T-helper 1 cell treated with Interleukin-12 subunit alpha and Interleukin-12 subunit beta and Interleukin-4 antibody, amounts not matched to agents 30 ng/mL and 1 ng/mL, for 36 hours (primary cell): ENCODE data around the gene TMBIM6. TPM values are rescaled to one million over a fixed set of nuclear protein-coding genes. Genes with fewer than 3 reads are reported as not detected.
"Not testable (repeated sequence)": the region's sequence is repeated elsewhere in the genome, so short reads cannot be mapped to it uniquely, and the experiment has no call there.

Source experiments
- intact Hi-C: fragments of 100-400 bp; cut with micrococcal nuclease; formaldehyde crosslinking; loops from one replicate; pipeline ENCODE4 v1.15.1; 2024
- total RNA-seq: library from RNA; stranded (reverse); gene quantifications from 2 replicates; pipeline ENCODE4 v1.2.3, GENCODE V29; 2022

The TMBIM6 gene
- total RNA-seq, 1 donor from 2014 or later = 485 TPM

GRCh38 chr12:49767333-49767732 is 26.0 kb downstream of the TMBIM6 start:
- intact Hi-C loops = no loop called here

GRCh38 chr12:49773102-49773501 is 31.7 kb downstream of the TMBIM6 start:
- intact Hi-C loops = loop anchor here (10.0 kb wide), 1 partner anchor 282 kb away; the partner anchor contains the start of gene ASIC1

DNA sequence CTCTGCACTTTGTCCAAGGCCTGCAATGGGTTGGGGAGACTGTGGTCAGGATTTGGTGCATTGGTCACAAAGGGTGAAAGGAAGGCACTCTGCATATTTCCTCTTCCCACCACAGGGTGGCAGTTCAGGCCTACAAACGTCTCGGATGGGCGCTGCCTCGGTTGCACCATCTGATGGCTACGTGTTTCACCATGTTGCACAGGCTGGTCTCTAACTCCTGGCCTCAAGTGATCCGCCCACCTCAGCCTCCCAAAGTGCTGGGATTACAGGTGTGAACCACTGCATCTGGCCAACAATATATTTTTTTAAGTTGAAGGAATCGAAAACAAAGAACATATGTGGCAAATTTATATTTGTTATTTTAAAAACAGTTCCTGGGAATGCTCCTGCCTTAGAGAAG is 35.1 kb downstream of the TMBIM6 start:
- intact Hi-C loops = loop anchor here (1.0 to 10.0 kb wide), 4 partner anchors 63 to 278 kb away; partner anchors contain the start of gene ASIC1

GRCh38 chr12:49776858-49777257 is 35.5 kb downstream of the TMBIM6 start:
- intact Hi-C loops = loop anchor here (1.0 to 10.0 kb wide), 4 partner anchors 62 to 278 kb away; partner anchors contain the start of gene ASIC1

DNA sequence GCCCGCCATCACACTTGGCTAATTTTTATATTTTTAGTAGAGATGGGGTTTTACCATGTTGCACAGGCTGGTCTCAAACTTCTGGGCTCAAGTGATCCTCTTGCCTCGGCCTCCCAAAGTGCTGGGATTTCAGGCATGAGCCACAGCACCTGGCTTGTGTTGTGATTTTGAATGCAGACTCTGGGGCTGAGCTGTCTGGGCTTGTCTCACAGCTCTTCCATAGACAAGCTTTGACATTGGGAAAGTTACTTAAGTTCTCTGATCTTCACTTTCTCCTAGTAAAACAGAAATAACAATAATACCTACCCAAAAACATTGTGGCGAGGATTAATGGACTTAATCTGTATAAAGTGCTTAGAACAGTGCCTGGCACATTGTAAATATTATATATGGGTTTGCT is 36.0 kb downstream of the TMBIM6 start:
- intact Hi-C loops = loop anchor here (10.0 kb wide), 1 partner anchor 277 kb away; the partner anchor contains the start of gene ASIC1

DNA sequence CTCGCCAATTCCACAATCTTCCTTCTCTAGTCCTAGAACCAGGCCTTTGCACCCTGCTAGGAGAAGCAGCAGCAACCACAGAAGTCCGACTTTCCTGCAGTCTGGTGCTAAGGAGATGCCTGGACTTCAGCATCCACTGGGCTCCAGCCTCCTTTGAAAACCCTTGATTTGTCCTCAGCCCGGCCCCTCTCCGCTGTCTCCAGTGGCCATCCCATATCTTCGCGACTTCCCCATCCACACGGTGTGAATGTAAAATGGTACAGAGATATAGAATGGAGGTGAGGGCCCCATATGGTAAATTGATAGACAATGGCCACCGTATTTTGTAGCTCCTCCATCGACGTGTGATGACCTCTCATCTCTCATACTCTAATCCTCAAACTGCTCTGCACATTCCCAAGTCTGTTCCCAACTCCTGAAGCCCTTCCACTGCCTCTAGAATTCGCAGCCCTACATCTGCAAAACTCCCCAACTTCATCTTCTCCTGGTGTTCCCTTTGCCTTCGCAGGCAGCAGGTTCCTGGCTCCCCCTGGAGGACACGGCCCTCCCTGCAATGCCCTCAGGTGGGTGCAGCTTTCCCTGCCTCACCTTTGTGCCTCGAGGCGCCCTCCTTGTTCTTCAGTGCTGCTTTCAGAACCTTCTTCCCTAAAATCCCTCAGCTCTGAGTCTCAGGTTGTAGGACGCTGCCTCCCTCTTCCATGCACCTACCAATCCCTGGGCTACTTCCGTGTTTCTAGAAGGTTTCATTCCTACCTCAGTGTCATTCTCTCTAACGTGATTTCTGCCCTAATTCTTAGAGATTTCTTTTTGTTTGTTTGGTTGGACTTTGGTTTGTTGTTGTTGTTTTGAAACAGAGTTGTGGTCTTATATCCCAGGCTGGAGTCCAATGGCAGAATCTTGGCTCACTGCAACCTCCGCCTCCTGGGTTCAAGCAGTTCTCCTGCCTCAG is 36.7 kb downstream of the TMBIM6 start:
- intact Hi-C loops = loop anchor here (1.0 to 10.0 kb wide), 6 partner anchors 15 to 277 kb away; partner anchors contain the start of genes ASIC1, NCKAP5L and TMBIM6

- intact Hi-C loops = loop anchor here (2.0 to 10.0 kb wide), 2 partner anchors 135 to 275 kb away; partner anchors contain the start of gene ASIC1
Observed at GRCh38 chr12:49779581-49779980, 38.2 kb downstream of the TMBIM6 start.

DNA sequence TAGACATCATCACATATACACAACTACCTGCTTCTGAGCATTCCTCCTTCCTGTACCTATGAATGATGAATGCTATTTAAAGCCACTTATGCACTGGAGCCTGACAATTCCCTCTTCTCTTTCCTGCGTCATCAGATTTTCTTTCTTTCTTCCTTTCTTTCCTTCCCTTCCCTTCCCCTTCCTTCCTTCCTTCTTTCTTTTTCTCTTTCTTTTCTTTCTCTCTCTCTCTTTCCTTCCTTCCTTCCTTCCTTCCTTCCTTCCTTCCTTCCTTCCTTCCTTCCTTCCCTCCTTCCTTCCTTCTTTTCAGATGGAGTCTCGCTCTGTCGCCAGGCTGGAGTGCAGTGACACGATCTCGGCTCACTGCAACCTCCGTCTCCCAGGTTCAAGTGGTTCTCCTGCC is 39.6 kb downstream of the TMBIM6 start:
- intact Hi-C loops = not testable (repeated sequence)

DNA sequence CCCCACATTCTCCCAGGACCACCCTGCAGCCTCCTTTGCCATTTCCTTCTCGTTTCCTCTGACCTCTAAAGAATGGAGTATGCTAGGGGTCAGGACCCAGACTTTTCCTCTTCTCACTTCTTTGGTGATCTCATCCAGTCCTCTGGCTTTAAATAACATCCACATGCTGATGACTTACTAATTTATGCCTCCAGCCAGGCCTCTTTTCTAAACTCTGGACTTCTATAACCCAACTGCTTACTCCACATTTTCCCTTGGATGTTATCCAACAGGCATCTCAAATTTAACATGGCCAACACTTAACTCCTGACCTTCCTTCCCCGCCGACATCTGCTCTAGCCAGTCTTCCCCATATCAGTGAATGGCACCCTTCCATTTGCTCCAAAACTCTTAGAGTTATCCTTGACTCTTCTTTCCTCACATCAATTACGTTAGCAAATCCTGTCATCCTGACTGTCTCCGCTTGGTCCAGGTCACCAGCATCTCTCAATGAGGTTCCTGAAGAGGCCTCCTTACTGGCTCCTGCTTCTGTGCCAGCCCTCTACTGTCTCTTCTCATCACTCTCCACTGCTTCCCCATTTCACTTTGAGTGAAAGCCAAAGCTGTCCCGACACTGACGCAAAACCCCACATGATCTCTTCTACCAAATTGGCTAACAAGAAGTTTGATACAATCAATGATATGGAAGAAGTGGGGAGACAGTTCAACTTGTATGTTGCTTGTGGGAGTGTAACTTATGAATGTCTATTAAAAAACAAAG is 42.7 kb downstream of the TMBIM6 start:
- intact Hi-C loops = no loop called here

DNA sequence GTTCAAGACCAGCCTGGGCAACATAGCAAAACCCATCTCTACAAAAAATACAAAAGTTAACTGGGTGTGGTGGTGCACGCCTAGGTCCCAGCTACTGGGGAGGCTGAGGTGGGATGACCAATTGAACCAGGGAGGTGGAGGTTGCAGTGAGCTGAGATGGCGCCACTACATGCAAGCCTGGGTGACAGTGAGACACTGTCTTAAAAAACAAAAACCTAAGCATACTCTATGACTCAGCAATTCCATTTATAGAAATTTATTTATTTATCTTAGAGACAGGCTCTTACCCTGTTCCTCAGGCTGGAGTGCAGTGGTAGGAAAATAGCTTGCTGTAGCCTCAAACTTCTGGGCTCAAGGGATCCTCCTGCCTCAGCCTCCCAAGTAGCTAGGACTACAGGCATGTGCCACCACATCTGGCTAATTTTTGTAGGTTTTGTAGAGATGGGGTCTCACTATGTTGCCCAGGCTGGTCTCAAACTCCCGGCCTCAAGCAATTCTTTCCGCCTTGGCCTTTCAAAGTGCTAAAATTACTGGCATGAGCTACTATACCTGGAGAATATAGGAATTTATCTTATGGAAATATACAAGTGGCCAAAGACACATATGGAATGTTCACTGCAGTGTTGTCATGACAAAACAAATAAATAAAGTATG is 43.5 kb downstream of the TMBIM6 start:
- intact Hi-C loops = no loop called here

DNA sequence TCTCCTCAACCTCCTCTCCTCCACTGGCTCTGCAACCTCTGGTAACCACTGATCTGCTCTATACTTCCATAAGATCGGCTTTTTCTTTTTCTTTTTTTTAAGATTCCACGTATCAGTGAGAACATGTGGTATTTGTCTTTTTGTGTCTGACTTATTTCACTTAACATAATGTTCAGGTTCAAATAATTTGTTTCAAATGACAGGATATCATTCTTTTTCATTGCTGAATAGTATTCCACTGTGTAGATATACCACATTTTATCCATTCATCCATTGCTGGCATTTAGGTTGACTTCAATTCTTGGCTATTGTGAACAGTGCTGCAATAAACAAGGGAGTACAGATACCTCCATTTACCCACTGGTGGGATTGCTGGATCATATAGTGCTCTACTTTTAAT is 46.3 kb downstream of the TMBIM6 start:
- intact Hi-C loops = no loop called here

GRCh38 chr12:49789992-49790391 is 48.6 kb downstream of the TMBIM6 start:
- intact Hi-C loops = no loop called here

- intact Hi-C loops = no loop called here
Observed at GRCh38 chr12:49790741-49791555, 49.6 kb downstream of the TMBIM6 start.

DNA sequence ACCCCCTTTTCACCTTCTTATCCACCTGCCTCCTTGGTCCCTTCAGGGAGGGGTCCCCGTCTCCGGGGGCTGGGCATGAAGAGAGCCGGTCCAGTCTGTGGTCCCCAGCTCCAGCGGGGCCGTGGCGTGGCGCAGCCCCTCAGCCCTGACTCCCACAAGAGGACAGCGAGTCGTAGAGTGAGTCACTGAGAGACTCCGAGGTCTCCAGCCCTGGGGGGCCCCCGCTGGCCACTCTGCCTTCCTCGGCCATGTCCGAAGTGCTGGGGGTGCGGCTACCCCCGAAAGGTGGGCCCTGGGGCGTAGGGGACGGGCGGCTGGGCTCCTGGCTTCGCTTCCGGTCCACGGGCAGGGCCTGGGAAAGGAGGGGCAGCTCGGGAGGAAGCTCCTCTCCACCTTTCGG is 50.3 kb downstream of the TMBIM6 start:
- intact Hi-C loops = no loop called here

GRCh38 chr12:49792181-49792970 is 51.0 kb downstream of the TMBIM6 start:
- intact Hi-C loops = no loop called here

- intact Hi-C loops = no loop called here
Observed at GRCh38 chr12:49792976-49793580, 51.7 kb downstream of the TMBIM6 start.

GRCh38 chr12:49793620-49794019 is 52.3 kb downstream of the TMBIM6 start:
- intact Hi-C loops = no loop called here

- intact Hi-C loops = no loop called here
Observed at GRCh38 chr12:49794021-49794420, 52.7 kb downstream of the TMBIM6 start.
